A172 (cell line): ENCODE measurements around the gene EPS15. TPM values are rescaled to one million over a fixed set of nuclear protein-coding genes. Genes with fewer than 3 reads are reported as not detected.
"Not testable (repeated sequence)": the region's sequence is repeated elsewhere in the genome, so short reads cannot be mapped to it uniquely, and the experiment has no call there.

Experiments
- DNase-seq: peaks from one replicate; pipeline ENCODE4 v3.0.0-alpha.2; 2015; ENCODE audit warnings: low spot score
- total RNA-seq: library from RNA; depleted of rRNA; stranded (reverse); fragments of >200 nt; shearing (Covaris generic); gene quantifications from 2 replicates; pipeline ENCODE4 v1.2.3, GENCODE V29; 2014

Gene EPS15
- total RNA-seq, 1 experiment from 2014 or later: 28.2 TPM

DNA sequence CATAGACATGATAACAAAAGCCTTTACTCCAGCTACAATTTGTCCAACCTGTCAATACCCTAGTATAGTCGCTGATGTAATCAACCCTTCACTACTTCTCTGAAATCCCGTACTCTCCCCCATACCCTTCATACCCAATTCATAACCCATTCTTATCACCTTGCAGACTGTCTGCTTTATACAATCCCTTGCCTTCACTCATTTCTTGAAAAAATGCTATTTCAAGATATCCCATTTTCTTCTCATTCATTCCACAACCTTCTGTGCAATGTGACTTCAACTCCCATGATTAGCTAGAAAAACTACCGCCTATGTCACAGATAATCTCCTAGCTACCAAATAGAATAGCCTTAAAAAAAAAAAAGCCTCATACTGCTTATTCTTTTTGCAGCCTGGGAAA is 49.5 kb downstream of the EPS15 start:
- DNase-seq: no peak

DNA sequence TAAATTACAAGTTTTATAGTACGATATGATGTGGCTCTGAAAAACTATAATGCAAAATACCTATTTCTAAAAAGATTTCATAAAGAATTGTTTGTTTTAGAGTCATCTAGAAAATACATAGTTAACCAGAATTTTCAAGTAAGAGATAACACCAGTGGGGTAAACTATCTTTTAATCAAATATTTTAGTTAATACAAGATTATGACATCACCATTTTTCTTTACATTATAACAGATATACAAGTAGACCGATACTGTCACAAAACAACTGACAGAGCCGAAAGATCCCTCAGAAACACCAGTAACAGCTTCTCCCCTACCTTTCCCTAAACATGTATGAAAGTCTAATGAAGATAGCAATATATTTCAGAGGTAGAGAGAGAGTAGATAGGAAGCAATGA is 54.2 kb downstream of the EPS15 start:
- no peak for DNase-seq

DNA sequence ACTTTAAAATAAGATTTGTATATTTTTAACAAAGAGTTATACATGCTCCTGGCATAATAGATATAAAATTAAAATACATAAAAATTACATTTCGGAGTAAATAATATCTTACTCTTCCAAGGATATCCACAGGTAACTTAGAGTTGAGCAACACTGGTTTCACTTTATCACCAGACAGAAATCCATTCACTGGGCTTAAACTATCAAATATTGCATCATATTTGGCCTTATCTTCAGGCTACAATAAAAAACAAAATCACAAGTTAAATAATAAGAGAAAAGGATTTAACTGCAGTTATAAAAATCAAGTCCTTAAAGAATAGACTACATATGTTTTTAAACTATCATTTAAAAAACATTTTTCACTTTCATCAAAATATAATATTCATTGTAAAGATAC is 55.5 kb downstream of the EPS15 start:
- DNase-seq: no peak

GRCh38 chr1:51462289-51462688 is 56.8 kb downstream of the EPS15 start:
- DNase-seq: not testable (repeated sequence)

- no peak for DNase-seq
Measured at GRCh38 chr1:51454554-51454953, 64.5 kb downstream of the EPS15 start.

GRCh38 chr1:51453010-51453409 is 66.1 kb downstream of the EPS15 start:
- no peak for DNase-seq

- not testable (repeated sequence) for DNase-seq
Measured at GRCh38 chr1:51448844-51449454, 70.1 kb downstream of the EPS15 start.

- no peak for DNase-seq
Measured at GRCh38 chr1:51445351-51446090, 73.5 kb downstream of the EPS15 start.

GRCh38 chr1:51444534-51445192 is 74.4 kb downstream of the EPS15 start:
- no peak for DNase-seq

DNA sequence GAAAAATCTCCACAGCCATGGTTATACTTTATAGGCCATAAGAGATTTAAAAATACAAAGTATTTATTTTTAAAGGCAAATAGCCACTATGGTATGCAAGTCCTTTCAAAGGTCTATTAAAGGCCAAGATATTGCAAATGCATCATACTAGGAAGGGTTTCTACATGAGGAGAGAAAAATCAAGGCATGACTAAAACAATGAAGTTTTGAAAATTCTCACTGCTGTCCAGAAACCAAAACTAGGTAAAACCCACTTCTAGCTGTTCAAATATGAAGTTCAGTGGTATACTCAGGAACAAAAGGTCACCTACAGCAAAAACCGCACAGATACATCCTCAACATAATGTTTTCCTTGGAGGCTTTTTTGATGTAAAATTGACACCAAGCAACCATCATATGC is 75.0 kb downstream of the EPS15 start:
- DNase-seq: no peak

GRCh38 chr1:51443555-51443954 is 75.5 kb downstream of the EPS15 start:
- no peak for DNase-seq

- DNase-seq: no peak
Measured at GRCh38 chr1:51442616-51443015, 76.5 kb downstream of the EPS15 start.

DNA sequence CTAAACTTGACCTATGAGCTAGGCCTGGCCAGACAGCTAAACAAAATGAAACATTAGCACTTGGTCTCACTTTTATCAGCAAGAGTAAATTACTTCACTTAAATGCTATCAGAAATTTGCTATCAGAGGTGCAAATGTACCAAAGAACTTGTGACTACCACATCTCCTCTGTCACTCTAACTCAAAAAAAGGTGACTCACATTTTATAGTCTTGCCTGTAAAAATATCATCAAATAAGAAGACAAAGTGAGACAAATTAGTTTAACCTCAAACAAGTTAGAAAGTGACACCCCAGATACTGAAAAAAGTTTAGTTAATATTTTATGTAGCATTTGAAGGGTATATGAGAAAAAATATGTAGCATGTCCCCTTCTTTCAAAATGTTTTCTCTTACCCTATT is 76.9 kb downstream of the EPS15 start:
- no peak for DNase-seq

GRCh38 chr1:51439895-51440294 is 79.2 kb downstream of the EPS15 start:
- no peak for DNase-seq

- no peak for DNase-seq
Measured at GRCh38 chr1:51439053-51439452, 80.0 kb downstream of the EPS15 start.

DNA sequence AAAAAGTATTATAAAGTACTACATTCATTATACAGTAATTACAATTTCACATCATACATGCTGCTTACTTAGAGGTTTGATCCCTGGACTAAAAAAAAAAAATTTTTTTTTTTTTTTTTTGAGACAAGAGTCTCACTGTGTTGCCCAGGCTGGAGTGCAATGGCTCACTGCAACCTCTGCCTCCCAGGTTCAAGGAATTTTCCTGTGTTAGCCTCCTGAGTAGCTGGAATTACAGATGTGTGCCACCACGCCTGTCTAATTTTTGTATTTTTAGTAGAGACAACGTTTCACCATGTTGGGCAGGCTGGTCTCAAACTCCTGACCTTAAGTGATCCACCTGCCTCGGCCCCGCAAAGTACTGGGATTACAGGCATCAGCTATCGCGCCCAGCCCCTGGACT is 81.7 kb downstream of the EPS15 start:
- not testable (repeated sequence) for DNase-seq

- no peak for DNase-seq
Measured at GRCh38 chr1:51435878-51436277, 83.2 kb downstream of the EPS15 start.

- no peak for DNase-seq
Measured at GRCh38 chr1:51433972-51434510, 85.0 kb downstream of the EPS15 start.

DNA sequence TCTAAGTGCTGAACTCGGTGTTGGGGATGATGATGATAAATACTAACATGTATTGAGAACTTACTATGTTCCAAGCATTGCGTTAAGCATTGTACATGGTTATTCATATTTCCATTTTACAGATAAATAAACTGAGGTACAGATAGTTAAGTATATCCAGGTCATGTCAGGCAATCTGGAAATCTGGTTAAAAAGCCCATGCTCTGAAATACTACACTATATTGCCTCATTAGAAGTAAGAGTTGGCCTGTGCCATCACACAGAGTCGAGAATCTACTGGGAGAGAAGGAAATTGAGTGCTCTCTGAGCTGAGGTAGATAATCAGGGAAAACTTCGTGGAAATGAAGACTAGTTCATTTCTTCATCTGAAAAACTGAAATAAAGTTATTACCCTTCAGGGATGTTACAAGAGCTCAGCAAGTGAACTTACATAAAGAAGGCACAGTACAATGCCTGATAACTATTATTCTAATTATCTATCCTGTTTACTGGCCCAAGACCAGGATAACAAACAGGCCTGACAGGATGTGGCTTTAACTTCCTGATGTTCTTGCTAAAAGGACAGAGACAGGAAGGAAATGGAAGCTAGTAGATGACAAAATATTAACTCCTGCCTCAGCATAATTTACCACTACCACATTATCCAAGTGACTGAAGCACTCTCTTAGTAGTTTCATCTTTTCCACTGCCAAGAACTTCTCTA is 85.6 kb downstream of the EPS15 start:
- DNase-seq: peak; percentile 10

DNA sequence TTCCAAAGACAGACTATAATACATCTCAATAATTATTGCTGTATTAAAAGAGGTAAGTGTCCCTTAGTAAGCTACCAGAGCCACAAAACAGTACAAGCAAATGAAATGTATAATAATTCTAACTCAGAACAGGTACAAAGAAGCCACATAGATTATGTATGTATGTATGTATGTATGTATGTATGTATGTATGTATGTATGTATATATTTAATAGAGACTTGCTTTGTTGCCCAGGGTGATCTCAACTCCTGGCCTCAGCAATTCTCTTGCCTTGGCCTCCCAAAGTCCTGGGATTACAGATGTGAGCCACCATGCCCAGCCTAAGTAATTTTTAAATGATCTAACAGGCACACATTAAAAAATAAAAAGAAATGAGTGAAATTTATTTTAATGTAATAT is 86.9 kb downstream of the EPS15 start:
- no peak for DNase-seq

- no peak for DNase-seq
Measured at GRCh38 chr1:51427438-51427837, 91.6 kb downstream of the EPS15 start.

- no peak for DNase-seq
Measured at GRCh38 chr1:51425955-51426354, 93.1 kb downstream of the EPS15 start.
